ENCODE data around the gene MLNR. TPM values are rescaled to one million over a fixed set of nuclear protein-coding genes. Genes with fewer than 3 reads are reported as not detected.

Gene MLNR
- total and polyA plus RNA-seq, 2 donors (not counting 1 experiment from before 2014, with no cell fraction given): not detected

DNA sequence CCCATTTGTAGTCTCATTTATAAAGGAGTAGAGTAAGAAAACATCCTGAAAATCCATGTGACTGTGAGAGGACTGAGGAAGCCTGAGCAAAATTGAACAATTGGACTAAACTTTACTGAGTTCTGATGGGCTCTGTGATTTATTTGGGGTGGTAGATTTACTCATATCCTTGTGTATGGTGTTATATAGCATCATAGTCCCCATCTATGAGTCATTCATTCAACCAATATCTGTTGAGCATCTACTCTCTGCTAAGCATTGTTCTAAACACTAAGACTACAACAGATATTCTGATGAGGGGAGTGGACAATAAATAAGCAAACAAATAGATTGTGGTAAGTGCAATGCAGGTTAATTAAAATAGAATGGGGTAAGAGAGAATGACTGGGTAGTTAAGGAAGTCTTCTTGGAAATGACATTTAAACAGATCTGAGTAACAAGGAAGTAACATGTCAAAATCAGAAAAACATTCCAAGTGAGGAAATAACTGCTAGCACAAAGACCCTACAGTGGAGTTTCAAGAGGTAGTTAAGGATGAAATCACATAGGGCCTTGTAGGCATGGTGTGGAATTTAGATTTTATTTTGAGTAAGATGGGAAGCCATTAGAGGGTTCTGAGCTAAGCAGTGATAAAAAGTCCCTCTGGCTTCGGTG, 36.3 kb upstream of the MLNR start:
- Histone ChIP-seq H3K4me1 (ENCODE audit: control insufficient read depth, extremely low read depth, insufficient read depth, low read length) (no peaks in the 10 kb centered on the region), H3K27me3 (ENCODE audit: control insufficient read depth, insufficient read depth, low read length) (no peaks in the 10 kb centered on the region), H4K20me1 (ENCODE audit: control insufficient read depth, extremely low read depth, insufficient read depth, low read length) (no peaks in the 10 kb centered on the region), H3K9me3 (ENCODE audit: control insufficient read depth, insufficient read depth, low read depth, low read length) (no peaks in the 10 kb centered on the region), H3K9ac (ENCODE audit: insufficient read depth, low read length) (no peak overlapping the region), H3K27ac (ENCODE audit: insufficient read depth, low read length) (no peak overlapping the region), H3K36me3 (ENCODE audit: control insufficient read depth, insufficient read depth, low read length) (no peaks in the 10 kb centered on the region), H3K4me3 (replicated peaks in 1 of 4; ENCODE audit: control extremely low read depth in 1 of 4, insufficient read depth in 1 of 4, low read depth in 3 of 4, low read length in 4 of 4) (no peak overlapping the region), H3K79me2 (ENCODE audit: control insufficient read depth, insufficient read depth, low read length) (no peaks in the 10 kb centered on the region), H3K4me2 (ENCODE audit: extremely low read depth, insufficient read depth, low read length) (no peak overlapping the region), H2AFZ (ENCODE audit: low read length) (no peak overlapping the region)
- DNase-seq (ENCODE audit: low read depth in 2 of 2): peak in 1 of 2 donors; percentile 5
- no peak for TF ChIP-seq EZH2 (IDR thresholded peaks at IDR 0.05; ENCODE audit: low read length, missing control alignments)
- TF ChIP-seq, protein P1, sequence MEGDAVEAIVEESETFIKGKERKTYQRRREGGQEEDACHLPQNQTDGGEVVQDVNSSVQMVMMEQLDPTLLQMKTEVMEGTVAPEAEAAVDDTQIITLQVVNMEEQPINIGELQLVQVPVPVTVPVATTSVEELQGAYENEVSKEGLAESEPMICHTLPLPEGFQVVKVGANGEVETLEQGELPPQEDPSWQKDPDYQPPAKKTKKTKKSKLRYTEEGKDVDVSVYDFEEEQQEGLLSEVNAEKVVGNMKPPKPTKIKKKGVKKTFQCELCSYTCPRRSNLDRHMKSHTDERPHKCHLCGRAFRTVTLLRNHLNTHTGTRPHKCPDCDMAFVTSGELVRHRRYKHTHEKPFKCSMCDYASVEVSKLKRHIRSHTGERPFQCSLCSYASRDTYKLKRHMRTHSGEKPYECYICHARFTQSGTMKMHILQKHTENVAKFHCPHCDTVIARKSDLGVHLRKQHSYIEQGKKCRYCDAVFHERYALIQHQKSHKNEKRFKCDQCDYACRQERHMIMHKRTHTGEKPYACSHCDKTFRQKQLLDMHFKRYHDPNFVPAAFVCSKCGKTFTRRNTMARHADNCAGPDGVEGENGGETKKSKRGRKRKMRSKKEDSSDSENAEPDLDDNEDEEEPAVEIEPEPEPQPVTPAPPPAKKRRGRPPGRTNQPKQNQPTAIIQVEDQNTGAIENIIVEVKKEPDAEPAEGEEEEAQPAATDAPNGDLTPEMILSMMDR (conservative IDR thresholded peaks at IDR 0.05 in 1 of 2, IDR thresholded peaks at IDR 0.05 in 1 of 2; ENCODE audit: low read depth in 1 of 2, low read length in 2 of 2): no peak

- Histone ChIP-seq H3K9ac (ENCODE audit: insufficient read depth, low read length) (no peak overlapping the region), H3K9me3 (ENCODE audit: control insufficient read depth, insufficient read depth, low read depth, low read length) (no peaks in the 10 kb centered on the region), H3K27me3 (ENCODE audit: control insufficient read depth, insufficient read depth, low read length) (no peaks in the 10 kb centered on the region), H2AFZ (ENCODE audit: low read length) (no peak overlapping the region), H3K79me2 (ENCODE audit: control insufficient read depth, insufficient read depth, low read length) (no peaks in the 10 kb centered on the region), H4K20me1 (ENCODE audit: control insufficient read depth, extremely low read depth, insufficient read depth, low read length) (no peaks in the 10 kb centered on the region), H3K4me1 (ENCODE audit: control insufficient read depth, extremely low read depth, insufficient read depth, low read length) (no peaks in the 10 kb centered on the region), H3K4me3 (replicated peaks in 1 of 4; ENCODE audit: control extremely low read depth in 1 of 4, insufficient read depth in 1 of 4, low read depth in 3 of 4, low read length in 4 of 4) (no peak overlapping the region), H3K4me2 (ENCODE audit: extremely low read depth, insufficient read depth, low read length) (no peak overlapping the region), H3K27ac (ENCODE audit: insufficient read depth, low read length) (no peak overlapping the region), H3K36me3 (ENCODE audit: control insufficient read depth, insufficient read depth, low read length) (no peaks in the 10 kb centered on the region)
- no peak for DNase-seq (ENCODE audit: low read depth in 2 of 2)
- no peak for TF ChIP-seq EZH2 (IDR thresholded peaks at IDR 0.05; ENCODE audit: low read length, missing control alignments)
- TF ChIP-seq, protein P1 (conservative IDR thresholded peaks at IDR 0.05 in 1 of 2, IDR thresholded peaks at IDR 0.05 in 1 of 2; ENCODE audit: low read depth in 1 of 2, low read length in 2 of 2): no peak
Observed at GRCh38 chr13:49184621-49185020, 35.5 kb upstream of the MLNR start.

GRCh38 chr13:49185264-49185663, 34.9 kb upstream of the MLNR start:
- H4K20me1 ChIP-seq (ENCODE audit: control insufficient read depth, extremely low read depth, insufficient read depth, low read length): no peaks in the 10 kb centered on the region
- H3K36me3 ChIP-seq (ENCODE audit: control insufficient read depth, insufficient read depth, low read length): no peaks in the 10 kb centered on the region
- DNase-seq (ENCODE audit: low read depth in 2 of 2): peak in 1 of 2 donors; percentile 2
- H3K27ac ChIP-seq (ENCODE audit: insufficient read depth, low read length): no peak overlapping the region
- H3K79me2 ChIP-seq (ENCODE audit: control insufficient read depth, insufficient read depth, low read length): no peaks in the 10 kb centered on the region
- no peak overlapping the region for H3K4me2 ChIP-seq (ENCODE audit: extremely low read depth, insufficient read depth, low read length)
- no peaks in the 10 kb centered on the region for H3K9me3 ChIP-seq (ENCODE audit: control insufficient read depth, insufficient read depth, low read depth, low read length)
- H3K4me1 ChIP-seq (ENCODE audit: control insufficient read depth, extremely low read depth, insufficient read depth, low read length): no peaks in the 10 kb centered on the region
- H3K27me3 ChIP-seq (ENCODE audit: control insufficient read depth, insufficient read depth, low read length): no peaks in the 10 kb centered on the region
- H3K4me3 ChIP-seq (replicated peaks in 1 of 4; ENCODE audit: control extremely low read depth in 1 of 4, insufficient read depth in 1 of 4, low read depth in 3 of 4, low read length in 4 of 4): no peak overlapping the region
- no peak overlapping the region for H2AFZ ChIP-seq (ENCODE audit: low read length)
- TF ChIP-seq EZH2 (IDR thresholded peaks at IDR 0.05; ENCODE audit: low read length, missing control alignments): no peak
- TF ChIP-seq, protein P1 (conservative IDR thresholded peaks at IDR 0.05 in 1 of 2, IDR thresholded peaks at IDR 0.05 in 1 of 2; ENCODE audit: low read depth in 1 of 2, low read length in 2 of 2): no peak
- H3K9ac ChIP-seq (ENCODE audit: insufficient read depth, low read length): no peak overlapping the region
